DMS79 treated with DMSO at 0.1 percent for 48 hours (cell line): ENCODE measurements around the gene SLC29A4.
A peak's percentile ranks its signal among the peaks of the same experiment; 100 is the strongest.

Source experiments
- DNase-seq: peaks from one replicate; lab custom pipeline; 2025; lab: John Stamatoyannopoulos, UW

Gene SLC29A4

DNA sequence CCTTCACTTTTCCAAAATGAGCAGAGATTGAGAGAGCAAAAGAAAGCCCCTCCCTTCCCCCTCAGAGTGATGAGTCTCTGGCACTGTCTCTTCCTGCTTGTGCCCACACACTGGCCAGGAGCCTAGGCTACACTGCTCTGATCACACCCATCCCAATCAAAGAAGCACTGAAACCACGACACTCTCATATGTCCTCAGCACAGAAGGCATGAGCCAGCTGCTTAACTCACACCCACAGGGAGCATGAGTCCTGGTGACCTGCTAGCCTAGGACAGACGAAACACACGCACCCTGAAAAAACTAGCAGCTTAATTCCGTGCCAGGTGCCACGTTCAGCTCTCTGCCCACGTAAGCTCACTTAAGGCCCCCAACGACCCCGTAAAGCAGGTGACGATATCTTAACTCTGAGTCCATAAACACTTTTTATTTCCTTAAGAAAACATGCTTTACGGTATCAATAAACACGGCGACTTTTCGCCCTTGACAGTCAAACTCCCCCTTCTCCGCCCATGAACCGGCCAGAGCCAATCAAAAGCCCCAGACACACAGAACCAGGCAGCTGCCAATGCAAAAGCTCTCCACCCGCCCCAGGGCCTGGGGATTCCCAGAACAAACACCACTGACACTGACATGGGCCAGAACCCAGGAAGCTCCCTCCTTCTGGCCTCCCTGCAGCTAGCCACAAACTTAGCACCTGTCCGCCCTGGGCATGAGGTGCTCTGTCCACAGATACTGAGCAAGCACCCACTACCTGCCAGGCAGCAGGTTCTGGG, 71.9 kb downstream of the SLC29A4 start:
- DNase-seq = peak; percentile 2
